ENCODE results near the gene RAB26.
"Not testable (repeated sequence)": the region's sequence is repeated elsewhere in the genome, so short reads cannot be mapped to it uniquely, and the experiment has no call there.

RAB26 gene, protein sequence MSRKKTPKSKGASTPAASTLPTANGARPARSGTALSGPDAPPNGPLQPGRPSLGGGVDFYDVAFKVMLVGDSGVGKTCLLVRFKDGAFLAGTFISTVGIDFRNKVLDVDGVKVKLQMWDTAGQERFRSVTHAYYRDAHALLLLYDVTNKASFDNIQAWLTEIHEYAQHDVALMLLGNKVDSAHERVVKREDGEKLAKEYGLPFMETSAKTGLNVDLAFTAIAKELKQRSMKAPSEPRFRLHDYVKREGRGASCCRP

GRCh38 chr16:2147981-2148671 lies at the start of gene RAB26:
RAB26 (plus strand) TSS chr16:2148625; CDS start chr16:2148784, 159 bp downstream.
- no peak for DNase-seq (ENCODE audit: low read depth in 2 of 3, low spot score in 2 of 3)

DNA sequence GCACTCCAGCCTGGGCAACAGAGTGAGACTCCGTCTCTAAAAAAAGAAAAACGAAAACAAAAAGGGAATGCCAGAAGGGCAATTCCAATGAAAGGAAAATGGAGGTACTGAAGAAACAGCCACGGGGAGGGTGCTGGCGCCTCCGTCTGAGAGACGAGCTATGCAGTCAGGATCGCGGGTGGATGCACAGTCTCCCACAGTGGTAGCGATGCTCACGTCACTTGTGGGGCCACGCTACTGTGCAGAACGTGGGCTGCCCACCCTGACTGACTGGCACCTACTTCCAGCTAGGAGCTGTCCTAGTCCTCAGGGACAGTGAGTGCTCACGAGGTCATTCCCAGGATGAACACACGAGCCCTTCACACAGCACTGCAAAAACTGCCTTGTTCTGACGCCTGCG lies 46.8 kb upstream of the RAB26 start:
- DNase-seq (ENCODE audit: low read depth in 2 of 3, low spot score in 2 of 3) = not testable (repeated sequence)

- DNase-seq (ENCODE audit: low read depth in 2 of 3, low spot score in 2 of 3) = no peak
Observed at GRCh38 chr16:2102471-2102870, 46.0 kb upstream of the RAB26 start.

- not testable (repeated sequence) for DNase-seq (ENCODE audit: low read depth in 2 of 3, low spot score in 2 of 3)
Observed at GRCh38 chr16:2104464-2104863, 44.0 kb upstream of the RAB26 start.

GRCh38 chr16:2105291-2105690 lies 43.1 kb upstream of the RAB26 start:
- DNase-seq (ENCODE audit: low read depth in 2 of 3, low spot score in 2 of 3) = not testable (repeated sequence)

DNA sequence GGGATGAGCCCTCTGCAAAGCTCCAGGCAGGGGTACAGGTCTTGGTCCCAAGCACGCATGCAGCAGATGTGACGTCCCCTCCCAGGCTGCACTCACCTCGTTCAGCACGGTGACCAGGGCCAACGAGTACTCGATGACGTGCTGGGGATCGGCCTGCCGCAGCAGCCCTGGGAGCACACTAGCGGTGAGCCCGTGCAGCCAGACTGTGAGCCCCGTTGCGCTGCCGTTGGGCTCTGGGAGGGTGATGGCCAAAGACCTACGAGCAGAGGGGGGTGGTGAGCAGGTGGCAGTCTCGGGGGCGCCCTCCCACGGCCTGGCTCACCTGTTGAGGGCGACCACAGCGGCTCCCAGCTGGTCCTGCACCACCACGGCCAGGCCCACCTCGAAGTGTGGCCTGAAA lies 42.7 kb upstream of the RAB26 start:
- DNase-seq (ENCODE audit: low read depth in 2 of 3, low spot score in 2 of 3) = not testable (repeated sequence)

DNA sequence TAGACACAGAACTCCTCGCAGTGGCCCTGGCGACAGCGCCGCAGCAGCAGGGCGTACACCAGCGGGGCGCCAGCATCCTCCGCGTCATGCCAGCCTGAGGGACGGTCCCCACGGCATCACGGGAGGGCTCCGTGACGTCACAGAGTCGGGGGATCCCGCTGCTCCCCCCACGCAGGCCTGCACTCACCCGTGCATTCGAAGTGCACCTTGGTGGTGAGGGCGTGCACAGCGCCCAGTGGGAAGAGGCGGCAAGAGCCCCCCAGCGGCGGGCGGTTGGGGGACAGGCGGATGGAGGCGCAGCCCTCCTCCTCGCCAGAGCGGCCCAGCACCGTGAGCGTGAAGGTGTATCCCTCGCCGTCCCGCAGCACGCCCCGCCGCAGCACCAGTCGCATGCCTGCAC lies 42.2 kb upstream of the RAB26 start:
- DNase-seq (ENCODE audit: low read depth in 2 of 3, low spot score in 2 of 3) = not testable (repeated sequence)

GRCh38 chr16:2107121-2107790 lies 41.2 kb upstream of the RAB26 start:
- DNase-seq (ENCODE audit: low read depth in 2 of 3, low spot score in 2 of 3) = not testable (repeated sequence)

DNA sequence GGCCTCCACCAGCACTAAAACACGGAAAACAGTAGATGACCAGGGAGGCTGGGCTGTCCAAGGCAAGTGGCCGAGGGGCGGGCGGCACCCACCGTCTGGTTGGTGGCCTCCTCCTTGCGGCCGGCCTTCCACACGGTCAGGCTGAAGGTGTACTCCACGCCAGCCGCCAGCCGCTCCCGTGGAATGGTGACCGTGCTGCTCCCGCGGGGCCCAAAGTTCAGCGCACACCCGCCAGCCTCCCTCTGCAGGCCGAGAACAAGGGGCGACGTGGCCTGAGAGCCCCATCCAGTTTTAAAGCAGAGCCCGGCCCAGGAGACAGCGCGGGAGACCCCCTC lies 40.7 kb upstream of the RAB26 start:
- not testable (repeated sequence) for DNase-seq (ENCODE audit: low read depth in 2 of 3, low spot score in 2 of 3)

GRCh38 chr16:2108446-2109270 lies 39.8 kb upstream of the RAB26 start:
- DNase-seq (ENCODE audit: low read depth in 2 of 3, low spot score in 2 of 3) = not testable (repeated sequence)

DNA sequence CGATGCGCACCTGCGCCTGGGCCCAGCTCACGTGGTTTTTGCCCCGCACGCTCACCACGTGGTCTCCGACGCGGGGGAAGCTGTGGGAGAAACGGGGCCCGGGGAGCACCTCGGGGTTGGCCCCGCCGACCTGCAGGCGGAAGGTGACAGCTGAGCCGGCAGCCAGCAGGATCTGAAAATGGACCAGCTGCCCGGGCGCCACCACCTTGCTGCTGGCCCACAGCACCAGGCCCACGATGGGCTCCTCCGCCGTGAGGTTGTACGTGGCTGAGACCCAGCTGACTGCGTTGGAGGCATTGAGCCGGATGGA lies 39.2 kb upstream of the RAB26 start:
- not testable (repeated sequence) for DNase-seq (ENCODE audit: low read depth in 2 of 3, low spot score in 2 of 3)

GRCh38 chr16:2109872-2110271 lies 38.6 kb upstream of the RAB26 start:
- DNase-seq (ENCODE audit: low read depth in 2 of 3, low spot score in 2 of 3) = not testable (repeated sequence)

DNA sequence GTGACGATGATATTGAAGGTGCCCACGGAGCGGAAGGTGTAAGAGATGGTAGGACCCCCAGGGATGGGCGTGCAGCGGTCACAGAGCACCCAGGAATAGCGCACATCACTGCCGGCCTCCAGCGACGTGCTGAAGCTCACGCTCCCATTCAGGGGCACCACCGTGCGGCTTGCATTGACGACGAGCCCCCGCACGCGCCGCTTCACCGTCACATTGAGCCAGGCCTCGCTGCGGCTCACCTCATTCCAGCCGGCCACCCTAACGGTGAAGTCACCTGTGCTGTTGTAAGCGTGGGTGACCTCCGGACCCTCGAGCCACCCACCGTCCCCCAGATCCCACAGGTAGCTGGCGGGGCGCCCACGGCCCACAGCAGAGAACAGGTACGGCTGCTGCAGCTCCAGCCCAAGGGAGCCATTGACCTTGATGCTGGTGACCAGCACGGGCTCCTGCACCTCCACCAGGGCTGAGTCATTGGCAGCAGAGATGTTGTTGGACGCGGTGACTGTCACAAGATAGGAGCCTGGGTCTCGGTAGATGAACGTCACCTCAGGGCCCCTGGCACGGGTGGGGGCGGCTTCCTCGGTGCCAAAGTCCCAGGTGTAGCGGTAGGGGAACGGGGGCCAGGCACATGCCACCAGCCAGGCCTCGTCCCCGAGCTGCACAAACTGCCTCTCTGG lies 38.0 kb upstream of the RAB26 start:
- DNase-seq (ENCODE audit: low read depth in 2 of 3, low spot score in 2 of 3) = not testable (repeated sequence)

- not testable (repeated sequence) for DNase-seq (ENCODE audit: low read depth in 2 of 3, low spot score in 2 of 3)
Observed at GRCh38 chr16:2111009-2111353, 37.4 kb upstream of the RAB26 start.

GRCh38 chr16:2111412-2112335 lies 36.8 kb upstream of the RAB26 start:
- DNase-seq (ENCODE audit: low read depth in 2 of 3, low spot score in 2 of 3) = not testable (repeated sequence)

DNA sequence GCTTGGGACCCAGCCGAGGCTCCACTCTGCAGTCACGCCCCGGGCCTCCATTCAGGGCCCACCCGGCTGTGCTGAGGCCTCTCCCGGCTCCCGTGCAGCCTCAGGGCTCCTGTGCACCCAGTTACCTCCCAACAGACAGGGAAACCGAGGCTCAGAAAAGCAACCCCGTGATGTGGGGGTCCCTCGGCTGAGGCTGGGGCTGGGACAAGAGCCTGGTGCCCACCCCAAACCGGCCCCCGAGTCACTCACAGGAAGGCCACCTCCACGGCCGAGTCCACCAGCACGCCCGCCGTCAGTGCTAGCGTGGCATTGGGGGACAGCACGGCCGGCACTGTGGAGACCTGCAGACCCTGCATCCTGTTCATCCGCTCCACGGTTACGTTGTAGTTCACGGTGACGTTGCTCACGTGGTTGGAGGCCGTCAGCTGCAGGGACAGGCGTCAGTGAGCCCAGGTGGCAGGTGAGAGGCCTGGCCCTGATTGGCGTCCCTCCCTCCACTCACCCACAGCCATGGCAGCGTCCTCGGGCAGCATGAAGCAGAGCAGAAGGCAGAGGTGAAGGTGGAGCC lies 35.8 kb upstream of the RAB26 start:
- DNase-seq (ENCODE audit: low read depth in 2 of 3, low spot score in 2 of 3) = not testable (repeated sequence)

GRCh38 chr16:2114225-2114624 lies 34.2 kb upstream of the RAB26 start:
- DNase-seq (ENCODE audit: low read depth in 2 of 3, low spot score in 2 of 3) = not testable (repeated sequence)

- DNase-seq (ENCODE audit: low read depth in 2 of 3, low spot score in 2 of 3) = not testable (repeated sequence)
Observed at GRCh38 chr16:2114885-2115590, 33.4 kb upstream of the RAB26 start.

- DNase-seq (ENCODE audit: low read depth in 2 of 3, low spot score in 2 of 3) = no peak
Observed at GRCh38 chr16:2115591-2115973, 32.8 kb upstream of the RAB26 start.
